H1 (cell line): ENCODE data around the gene CXCL3. TPM values are rescaled to one million over a fixed set of nuclear protein-coding genes. Genes with fewer than 3 reads are reported as not detected.

Experiments
- CTCF ChIA-PET: fragments of 300-600 bp; sonication (Branson Sonifier 250); formaldehyde crosslinking; loops from one replicate; lab custom pipeline; 2021; ENCODE audit not compliant: partially characterized antibody; lab: Charles Lee
- POLR2A ChIA-PET: fragments of 300-600 bp; sonication (Branson Sonifier 250); formaldehyde crosslinking; loops from one replicate; lab custom pipeline; 2021; ENCODE audit warnings: inconsistent platforms; ENCODE audit not compliant: partially characterized antibody; lab: Charles Lee
- DNase-seq, 2 experiments: peaks; one replicate each; pipeline versions ENCODE4 v3.0.0 to v3.0.0-alpha.2; 2010 to 2022; ENCODE audit warnings: low spot score in 2 of 2, low read depth in 1 of 2, mixed read lengths in 1 of 2
- FAIRE-seq: peaks from 2 replicates; lab custom pipeline; 2011; peaks lifted over from hg19 to GRCh38; lab: Jason Lieb, UNC
- H2AFZ ChIP-seq: 2 replicates; pipeline ENCODE4 v1.8.1; 2012; ENCODE audit warnings: low read length, inconsistent platforms
- H2AK5ac ChIP-seq: 2 replicates; pipeline ENCODE4 v1.6.1; 2013; ENCODE audit warnings: low read depth, low read length
- H2BK120ac ChIP-seq: replicated peaks from 2 replicates; pipeline ENCODE3; 2013; ENCODE audit warnings: low read depth, low read length, inconsistent platforms
- H2BK12ac ChIP-seq: 2 replicates; pipeline ENCODE4 v1.6.1; 2013; ENCODE audit warnings: low read depth, low read length
- H2BK15ac ChIP-seq: 2 replicates; pipeline ENCODE4 v1.6.1; 2013; ENCODE audit warnings: low read length
- H2BK20ac ChIP-seq: 2 replicates; pipeline ENCODE4 v1.6.1; 2013; ENCODE audit warnings: low read length
- H2BK5ac ChIP-seq: 2 replicates; pipeline ENCODE4 v1.6.1; 2013; ENCODE audit warnings: low read depth, low read length
- H3K14ac ChIP-seq: 2 replicates; pipeline ENCODE4 v1.6.1; 2013; ENCODE audit warnings: inconsistent platforms; ENCODE audit not compliant: insufficient read length
- H3K18ac ChIP-seq: 2 replicates; pipeline ENCODE4 v1.6.1; 2013; ENCODE audit warnings: low read length; ENCODE audit errors: extremely low read depth
- H3K23ac ChIP-seq: 2 replicates; pipeline ENCODE4 v1.6.1; 2013; ENCODE audit warnings: inconsistent platforms; ENCODE audit not compliant: insufficient read length
- H3K23me2 ChIP-seq: 2 replicates; pipeline ENCODE4 v1.6.1; 2013; ENCODE audit warnings: low read depth, low read length
- H3K27ac ChIP-seq: 2 replicates; pipeline ENCODE4 v1.6.1; 2011; ENCODE audit warnings: low read depth, low read length, inconsistent platforms
- H3K27me3 ChIP-seq, 4 experiments: replicated peaks in 1 of 4; 1 replicate in 1 of 4; 2 replicates in 3 of 4; pipeline versions ENCODE4 v1.6.1 to v1.8.1; 2011 to 2013; ENCODE audit warnings: low read length in 3 of 4, mild to moderate bottlenecking in 3 of 4, inconsistent platforms in 2 of 4, mixed read lengths in 2 of 4, moderate library complexity in 1 of 4; ENCODE audit not compliant: control insufficient read depth in 3 of 4, insufficient read depth in 3 of 4; ENCODE audit errors: extremely low read depth in 1 of 4
- H3K36me3 ChIP-seq, 4 experiments: 2 replicates each; pipeline versions ENCODE4 v1.6.1 to v1.8.1; 2011 to 2013; ENCODE audit warnings: mild to moderate bottlenecking in 4 of 4, low read length in 3 of 4, moderate library complexity in 2 of 4, control low read depth in 1 of 4, inconsistent platforms in 1 of 4; ENCODE audit not compliant: insufficient read depth in 4 of 4, control insufficient read depth in 2 of 4
- H3K4ac ChIP-seq: replicated peaks from 2 replicates; pipeline ENCODE3; 2013; ENCODE audit warnings: low read length, low read depth, mixed read lengths, inconsistent platforms; ENCODE audit not compliant: insufficient read length
- H3K4me1 ChIP-seq, 4 experiments: replicated peaks in 1 of 4; 1 replicate in 1 of 4; 2 replicates in 3 of 4; pipeline versions ENCODE4 v1.6.1 to v1.8.1; 2011 to 2013; ENCODE audit warnings: low read length in 3 of 4, inconsistent platforms in 2 of 4, mixed read lengths in 1 of 4; ENCODE audit not compliant: insufficient read depth in 4 of 4, control insufficient read depth in 3 of 4
- H3K4me2 ChIP-seq, 2 experiments: 2 replicates each; pipeline versions ENCODE4 v1.6.1 to v1.8.1; 2011 to 2013; ENCODE audit warnings: low read depth in 2 of 2, low read length in 2 of 2, control low read depth in 1 of 2, inconsistent platforms in 1 of 2, mild to moderate bottlenecking in 1 of 2; ENCODE audit not compliant: insufficient read depth in 1 of 2
- H3K4me3 ChIP-seq, 4 experiments: fragments of 200-600, 300-600 bp in 1 of 4; sonication (generic), shearing (Covaris generic), sonication (Bioruptor Twin) in 1 of 4; 2 replicates each; pipeline versions ENCODE4 v1.5.1 to v1.8.1; 2011 to 2016; ENCODE audit warnings: low read length in 4 of 4, low read depth in 3 of 4, control low read depth in 2 of 4, inconsistent platforms in 2 of 4, mild to moderate bottlenecking in 2 of 4, mixed read lengths in 1 of 4, moderate library complexity in 1 of 4; ENCODE audit not compliant: insufficient read depth in 2 of 4; ENCODE audit errors: extremely low read depth in 1 of 4
- H3K56ac ChIP-seq: replicated peaks from 2 replicates; pipeline ENCODE3; 2013; ENCODE audit warnings: low read depth, mild to moderate bottlenecking, mixed read lengths, low read length, inconsistent platforms; ENCODE audit not compliant: insufficient read length
- H3K79me1 ChIP-seq: 2 replicates; pipeline ENCODE4 v1.6.1; 2013; ENCODE audit warnings: low read depth, low read length, control low read depth
- H3K79me2 ChIP-seq, 2 experiments: 2 replicates each; pipeline versions ENCODE4 v1.6.1 to v1.8.1; 2012 to 2013; ENCODE audit warnings: low read length in 2 of 2, mild to moderate bottlenecking in 2 of 2, inconsistent platforms in 1 of 2; ENCODE audit not compliant: insufficient read depth in 2 of 2, control insufficient read depth in 1 of 2
- H3K9ac ChIP-seq, 4 experiments: replicated peaks in 1 of 4; 1 replicate in 1 of 4; 2 replicates in 3 of 4; pipeline versions ENCODE4 v1.6.1 to v1.8.1; 2011 to 2013; ENCODE audit warnings: low read depth in 3 of 4, low read length in 3 of 4, control low read depth in 2 of 4, mild to moderate bottlenecking in 2 of 4, moderate library complexity in 2 of 4, inconsistent platforms in 1 of 4; ENCODE audit errors: extremely low read depth in 1 of 4
- H3K9me3 ChIP-seq, 2 experiments: 2 replicates each; pipeline versions ENCODE4 v1.6.1 to v1.8.1; 2012 to 2013; ENCODE audit warnings: mild to moderate bottlenecking in 2 of 2, moderate library complexity in 2 of 2, control low read depth in 1 of 2, inconsistent platforms in 1 of 2, low read depth in 1 of 2, low read length in 1 of 2, mixed read lengths in 1 of 2; ENCODE audit not compliant: insufficient read depth in 2 of 2
- H4K20me1 ChIP-seq, 2 experiments: replicated peaks in 1 of 2; 2 replicates each; pipeline versions ENCODE3 to v1.8.1; 2011 to 2013; ENCODE audit warnings: inconsistent platforms in 2 of 2, low read length in 2 of 2, mild to moderate bottlenecking in 1 of 2; ENCODE audit not compliant: insufficient read depth in 2 of 2, control insufficient read depth in 1 of 2
- H4K5ac ChIP-seq: 2 replicates; pipeline ENCODE4 v1.6.1; 2013; ENCODE audit warnings: low read length, low read depth, mixed read lengths, inconsistent platforms; ENCODE audit not compliant: insufficient read length
- H4K8ac ChIP-seq: 2 replicates; pipeline ENCODE4 v1.8.0; 2013; ENCODE audit warnings: mild to moderate bottlenecking, moderate library complexity, low read length, inconsistent platforms; ENCODE audit not compliant: insufficient read depth; ENCODE audit errors: extremely low read depth
- H4K91ac ChIP-seq: replicated peaks from 2 replicates; pipeline ENCODE3; 2013; ENCODE audit warnings: low read length, mixed read lengths, inconsistent platforms; ENCODE audit not compliant: insufficient read length
- RFX5 ChIP-seq: IDR thresholded peaks from 2 replicates; pipeline ENCODE4 v1.6.1; 2011; ENCODE audit warnings: low read depth, low read length, improper control_type of control experiment, borderline replicate concordance
- WGBS, 2 experiments: shearing (Covaris generic) in 1 of 2; methylation state at CpG; one replicate each; pipeline versions ENCODE4 v1.1.6 to v1.1.7; 2013 to 2015; ENCODE audit warnings: low lambda C conversion rate in 2 of 2, mixed read lengths in 2 of 2, inconsistent platforms in 1 of 2, low coverage in 1 of 2, missing lambda C conversion rate in 1 of 2; ENCODE audit not compliant: insufficient replicate concordance in 2 of 2, insufficient coverage in 1 of 2, insufficient read length in 1 of 2; ENCODE audit errors: extremely low coverage in 1 of 2, missing lambda C conversion rate in 1 of 2; 5-methylcytosine and 5-hydroxymethylcytosine counted together
- polyA plus RNA-seq, 7 experiments: library from polyadenylated mRNA; depleted of rRNA in 3 of 7; stranded (reverse) in 5 of 7; unstranded in 2 of 7; fragments of >200 nt in 5 of 7; fragments of 200-250 nt in 2 of 7; gene quantifications; 1 replicate in 5 of 7; 2 replicates in 1 of 7; 4 replicates in 1 of 7; pipeline versions ENCODE4 v1.2.1 to v1.2.3, GENCODE V29; 2011 to 2013; ENCODE audit warnings: missing spikeins in 2 of 7, mixed read lengths in 2 of 7
- total RNA-seq: library from RNA; stranded (reverse); fragmentation: NEBNext Ultra II Directional; extraction: Animal tissue kit (Norgen Biotek cat#: 25700); gene quantifications from 2 replicates; pipeline ENCODE4 v1.2.1, GENCODE V29; 2021

CXCL3 gene
- total and polyA plus RNA-seq, 2 of the 8 experiments (the other 6 are each of a cell fraction or from before 2014, with no cell fraction given), result 3.1 to 5.2 TPM

DNA sequence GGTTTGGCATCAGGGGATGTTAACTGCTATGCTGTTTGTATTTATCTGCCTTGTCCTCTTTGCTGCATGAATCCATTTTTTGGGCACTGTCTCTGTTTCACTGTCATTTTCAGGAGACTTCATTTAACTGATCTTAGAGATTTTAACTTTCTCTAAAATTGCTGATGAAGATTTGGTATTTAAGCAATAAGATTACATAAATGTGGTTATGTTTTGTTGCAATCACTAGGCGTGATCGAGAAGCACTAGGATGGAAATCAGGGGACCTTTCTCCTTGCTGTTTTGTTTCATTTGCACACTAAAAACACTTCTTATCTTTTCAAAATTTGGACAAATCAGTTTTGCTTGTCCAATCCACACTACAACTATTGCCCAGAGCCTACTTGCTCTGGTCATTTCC lies 45.1 kb upstream of the CXCL3 start:
- Histone ChIP-seq H3K9ac (no peak overlapping the region), H3K23ac (no peak overlapping the region), H3K14ac (no peak overlapping the region), H3K4ac (no peak overlapping the region)
- TF ChIP-seq RFX5, result no peak
- TF ChIP-seq, all 59 proteins: peak for 0
- H3K27me3 ChIP-seq, result no peaks in the 10 kb centered on the region
- H2BK20ac ChIP-seq, result no peak overlapping the region
- H4K91ac ChIP-seq, result no peak overlapping the region
- H2BK15ac ChIP-seq, result no peak overlapping the region
- H4K8ac ChIP-seq, result no peak overlapping the region
- DNase-seq (no peak), FAIRE-seq (no peak)
- H2AK5ac ChIP-seq, result no peak overlapping the region
- no peak overlapping the region for H2BK12ac ChIP-seq
- H3K18ac ChIP-seq, result no peak overlapping the region
- no peaks in the 10 kb centered on the region for H3K79me1 ChIP-seq
- H2AFZ ChIP-seq, result no peak overlapping the region
- H3K9me3 ChIP-seq, result no peaks in the 10 kb centered on the region
- H3K36me3 ChIP-seq, result no peaks in the 10 kb centered on the region
- H3K23me2 ChIP-seq, result no peaks in the 10 kb centered on the region
- no peak overlapping the region for H4K5ac ChIP-seq
- H3K4me2 ChIP-seq, result no peak overlapping the region
- ChIA-PET CTCF (interaction anchor here (1.3 kb wide), 1 partner anchor 354 kb away, joined by 3 read pairs; no protein-coding TSS in a partner anchor), POLR2A (no interaction called here)
- no peak overlapping the region for H3K27ac ChIP-seq
- H4K20me1 ChIP-seq, result no peaks in the 10 kb centered on the region
- H3K56ac ChIP-seq, result no peak overlapping the region
- no peak overlapping the region for H3K4me3 ChIP-seq
- no peak overlapping the region for H2BK120ac ChIP-seq
- H3K79me2 ChIP-seq, result no peaks in the 10 kb centered on the region
- H2BK5ac ChIP-seq, result no peak overlapping the region
- 0 out of 7 replicates have a peak, but pooled peaks cover 0 to 2% (median 0%) of the 10 kb centered on the region in 4 experiments for H3K4me1 ChIP-seq
- 92% methylated on average over 2 of the region's 2 CpGs; no CpG with 5 or more reads in 1 of the 2 experiments for WGBS, 2 experiments
